GM12878 (cell line): Measurements from ENCODE around the gene PAK3. TPM values are rescaled to one million over a fixed set of nuclear protein-coding genes. Genes with fewer than 3 reads are reported as not detected.

ENCODE experiments used
- ATAC-seq: fragments of 200-7000 bp; cut with Tn5 transposase; 3 replicates; pipeline ENCODE4 v1.9.1; 2020; ENCODE audit warnings: mild to moderate bottlenecking, moderate library complexity
- BruUV-seq: library from RNA; stranded (reverse); fragments of 400-500 nt; replicated peaks from 2 replicates; lab custom pipeline; 2021; lab: Mats Ljungman, UMichigan
- CTCF ChIA-PET: fragments of 300-600 bp; sonication (Branson Sonifier 250); formaldehyde crosslinking; extraction: SDS; loops from one replicate; lab custom pipeline; 2021; ENCODE audit warnings: inconsistent platforms; lab: Yijun Ruan, JAX
- POLR2A ChIA-PET: fragments of 350-600 bp; formaldehyde crosslinking; extraction: SDS; loops from one replicate; lab custom pipeline; 2021; ENCODE audit warnings: inconsistent platforms; lab: Charles Lee
- RAD21 ChIA-PET: fragments of 300-600 bp; sonication (Branson Sonifier 250); formaldehyde crosslinking; loops from one replicate; lab custom pipeline; 2023; ENCODE audit warnings: antibody characterized with exemption; ENCODE audit not compliant: unreplicated experiment; lab: Charles Lee
- SMC1A ChIA-PET: fragments of 300-600 bp; sonication (Branson Sonifier 250); formaldehyde crosslinking; loops from one replicate; lab custom pipeline; 2023; ENCODE audit not compliant: unreplicated experiment, uncharacterized antibody; lab: Charles Lee
- DNase-seq: peaks from one replicate; pipeline ENCODE4 v3.0.0-alpha.2; 2011; ENCODE audit warnings: low read depth, low spot score
- FAIRE-seq: peaks from 3 replicates; lab custom pipeline; 2011; peaks lifted over from hg19 to GRCh38; lab: Jason Lieb, UNC
- H2AFZ ChIP-seq: 2 replicates; pipeline ENCODE4 v1.6.0; 2011; ENCODE audit warnings: low read depth, low read length, control low read depth; ENCODE audit not compliant: control insufficient read depth
- H3K27ac ChIP-seq: 2 replicates; pipeline ENCODE4 v1.5.1; 2011; ENCODE audit warnings: control low read depth; ENCODE audit not compliant: control insufficient read depth, insufficient read depth
- H3K27me3 ChIP-seq, 2 experiments: replicated peaks in 1 of 2; 2 replicates each; pipeline versions ENCODE4 v1.6.0 to v1.6.1; 2011; ENCODE audit warnings: low read length in 1 of 2; ENCODE audit not compliant: control insufficient read depth in 2 of 2, insufficient read depth in 2 of 2
- H3K36me3 ChIP-seq, 2 experiments: 2 replicates each; pipeline ENCODE4 v1.5.1; 2011; ENCODE audit warnings: low read length in 1 of 2; ENCODE audit not compliant: control insufficient read depth in 2 of 2, insufficient read depth in 2 of 2
- H3K4me1 ChIP-seq: 2 replicates; pipeline ENCODE4 v1.6.1; 2011; ENCODE audit warnings: mild to moderate bottlenecking, low read length, moderate library complexity, mixed read lengths; ENCODE audit not compliant: control insufficient read depth, insufficient read depth
- H3K4me2 ChIP-seq: 2 replicates; pipeline ENCODE4 v1.6.0; 2011; ENCODE audit warnings: control low read depth; ENCODE audit not compliant: control insufficient read depth, insufficient read depth
- H3K4me3 ChIP-seq: fragments of 200-600 bp; sonication (generic); 2 replicates; pipeline ENCODE4 v1.5.1; 2016
- H3K79me2 ChIP-seq: 2 replicates; pipeline ENCODE4 v1.6.0; 2011; ENCODE audit warnings: low read length; ENCODE audit not compliant: control insufficient read depth, insufficient read depth
- H3K9ac ChIP-seq: 2 replicates; pipeline ENCODE4 v1.8.0; 2011; ENCODE audit warnings: low read length, control low read depth, mixed read lengths; ENCODE audit not compliant: control insufficient read depth, insufficient read depth
- H3K9me3 ChIP-seq: replicated peaks from 3 replicates; pipeline ENCODE4 v1.5.1; 2011; ENCODE audit warnings: mild to moderate bottlenecking, low read length; ENCODE audit not compliant: control insufficient read depth, insufficient read depth
- H4K20me1 ChIP-seq: 2 replicates; pipeline ENCODE4 v1.6.0; 2011; ENCODE audit not compliant: control insufficient read depth, insufficient read depth
- BRCA1 ChIP-seq: IDR thresholded peaks from 2 replicates; pipeline ENCODE4 v1.6.1; 2011; ENCODE audit warnings: low read depth, low read length, improper control_type of control experiment
- CHD2 ChIP-seq: IDR thresholded peaks from 2 replicates; pipeline ENCODE4 v1.6.1; 2011; ENCODE audit warnings: low read depth, low read length, improper control_type of control experiment, borderline replicate concordance
- CREB1 ChIP-seq: IDR thresholded peaks from 2 replicates; pipeline ENCODE4 v1.6.1; 2012; ENCODE audit warnings: low read depth, mild to moderate bottlenecking, inconsistent platforms
- NFIC ChIP-seq: IDR thresholded peaks from 2 replicates; pipeline ENCODE4 v1.6.1; 2012; ENCODE audit warnings: low read depth, mild to moderate bottlenecking, inconsistent platforms, low read length, moderate library complexity
- RUNX3 ChIP-seq: IDR thresholded peaks from 2 replicates; pipeline ENCODE4 v1.6.1; 2012; ENCODE audit warnings: low read length, inconsistent platforms
- SIN3A ChIP-seq: IDR thresholded peaks from 2 replicates; pipeline ENCODE4 v1.6.1; 2012; ENCODE audit warnings: low read depth, low read length, improper control_type of control experiment
- SPI1 ChIP-seq: IDR thresholded peaks from 2 replicates; pipeline ENCODE4 v1.6.1; 2011; ENCODE audit warnings: low read depth, mild to moderate bottlenecking, low read length, moderate library complexity, borderline replicate concordance; ENCODE audit not compliant: insufficient read depth
- in situ Hi-C: fragments of 300-500 bp; cut with MboI; formaldehyde crosslinking; loops from 9 replicates; pipeline ENCODE4 v1.14.3; 2018; ENCODE audit warnings: mixed read lengths
- intact Hi-C: fragments of 100-400 bp; cut with micrococcal nuclease; formaldehyde crosslinking; loops from one replicate; pipeline ENCODE4 v1.14.2; 2022; ENCODE audit not compliant: unreplicated experiment
- polyA plus RNA-seq, 11 experiments: library from polyadenylated mRNA; depleted of rRNA in 4 of 11; unstranded in 6 of 11; stranded (reverse) in 5 of 11; fragments of >200 nt; fragmentation: Nextera tagmentation in 4 of 11; fragmentation: Illumina TruSeq in 1 of 11; extraction: Ambion mirVana in 4 of 11; extraction: Trizol in 1 of 11; gene quantifications; 1 replicate in 1 of 11; 2 replicates in 10 of 11; pipeline versions ENCODE4 v1.2.1 to v1.2.3, GENCODE V29; 2011 to 2016; ENCODE audit warnings: inconsistent platforms in 2 of 11, missing spikeins in 2 of 11, low read depth in 1 of 11
- total RNA-seq, 4 experiments: library from RNA; depleted of rRNA in 3 of 4; stranded (reverse); fragments of >200 nt in 3 of 4; fragmentation: Illumina TruSeq in 1 of 4; extraction: Trizol in 1 of 4; gene quantifications; 2 replicates each; pipeline versions ENCODE4 v1.2.1 to v1.2.3, GENCODE V29; 2013 to 2021
- TF ChIP-seq, protein P1 (sequence below): fragments of 450-650 bp; IDR thresholded peaks from 2 replicates; pipeline ENCODE4 v1.6.1; 2017; ENCODE audit warnings: antibody characterized with exemption, mild to moderate bottlenecking, moderate library complexity
- TF ChIP-seq, protein P2 (sequence below): IDR thresholded peaks from 2 replicates; pipeline ENCODE4 v1.6.1; 2011; ENCODE audit warnings: low read depth, low read length, improper control_type of control experiment, borderline replicate concordance

PAK3 gene
- total and polyA plus RNA-seq, 10 of the 15 experiments (the other 5 are each of a cell fraction or from before 2014, with no cell fraction given): 0.02 to 0.10 (median 0.04) TPM; not detected in 6

- TF ChIP-seq, protein P1, sequence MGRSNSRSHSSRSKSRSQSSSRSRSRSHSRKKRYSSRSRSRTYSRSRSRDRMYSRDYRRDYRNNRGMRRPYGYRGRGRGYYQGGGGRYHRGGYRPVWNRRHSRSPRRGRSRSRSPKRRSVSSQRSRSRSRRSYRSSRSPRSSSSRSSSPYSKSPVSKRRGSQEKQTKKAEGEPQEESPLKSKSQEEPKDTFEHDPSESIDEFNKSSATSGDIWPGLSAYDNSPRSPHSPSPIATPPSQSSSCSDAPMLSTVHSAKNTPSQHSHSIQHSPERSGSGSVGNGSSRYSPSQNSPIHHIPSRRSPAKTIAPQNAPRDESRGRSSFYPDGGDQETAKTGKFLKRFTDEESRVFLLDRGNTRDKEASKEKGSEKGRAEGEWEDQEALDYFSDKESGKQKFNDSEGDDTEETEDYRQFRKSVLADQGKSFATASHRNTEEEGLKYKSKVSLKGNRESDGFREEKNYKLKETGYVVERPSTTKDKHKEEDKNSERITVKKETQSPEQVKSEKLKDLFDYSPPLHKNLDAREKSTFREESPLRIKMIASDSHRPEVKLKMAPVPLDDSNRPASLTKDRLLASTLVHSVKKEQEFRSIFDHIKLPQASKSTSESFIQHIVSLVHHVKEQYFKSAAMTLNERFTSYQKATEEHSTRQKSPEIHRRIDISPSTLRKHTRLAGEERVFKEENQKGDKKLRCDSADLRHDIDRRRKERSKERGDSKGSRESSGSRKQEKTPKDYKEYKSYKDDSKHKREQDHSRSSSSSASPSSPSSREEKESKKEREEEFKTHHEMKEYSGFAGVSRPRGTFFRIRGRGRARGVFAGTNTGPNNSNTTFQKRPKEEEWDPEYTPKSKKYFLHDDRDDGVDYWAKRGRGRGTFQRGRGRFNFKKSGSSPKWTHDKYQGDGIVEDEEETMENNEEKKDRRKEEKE: no peak
- no peak for TF ChIP-seq BRCA1
- no peak for TF ChIP-seq CREB1
- TF ChIP-seq CHD2: no peak
- no peak for TF ChIP-seq SIN3A
These were observed 37.4 kb downstream of the PAK3 start (continued) for GRCh38 chrX:111133389-111133788.

- H3K4me1 ChIP-seq: no peaks in the 10 kb centered on the region
- no peak overlapping the region for H2AFZ ChIP-seq
- H3K9me3 ChIP-seq: no peaks in the 10 kb centered on the region
- FAIRE-seq (no peak), ATAC-seq (no peak), DNase-seq (no peak)
- ChIA-PET RAD21 (no interaction called here), CTCF (no interaction called here), SMC1A (no interaction called here), POLR2A (no interaction called here)
- in situ Hi-C loops (no loop called here), intact Hi-C loops (no loop called here)
- H3K36me3 ChIP-seq: no peaks in the 10 kb centered on the region
- no TSS peak for BruUV-seq
- H4K20me1 ChIP-seq: no peaks in the 10 kb centered on the region
- H3K4me2 ChIP-seq: no peak overlapping the region
- TF ChIP-seq, protein P2, sequence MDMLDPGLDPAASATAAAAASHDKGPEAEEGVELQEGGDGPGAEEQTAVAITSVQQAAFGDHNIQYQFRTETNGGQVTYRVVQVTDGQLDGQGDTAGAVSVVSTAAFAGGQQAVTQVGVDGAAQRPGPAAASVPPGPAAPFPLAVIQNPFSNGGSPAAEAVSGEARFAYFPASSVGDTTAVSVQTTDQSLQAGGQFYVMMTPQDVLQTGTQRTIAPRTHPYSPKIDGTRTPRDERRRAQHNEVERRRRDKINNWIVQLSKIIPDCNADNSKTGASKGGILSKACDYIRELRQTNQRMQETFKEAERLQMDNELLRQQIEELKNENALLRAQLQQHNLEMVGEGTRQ: no peak
- TF ChIP-seq NFIC (peak; percentile 37; the same call in 1 of the 2 replicates), RUNX3 (peak; percentile 64), SPI1 (peak; percentile 53; the same call in 1 of the 2 replicates)
- H3K27me3 ChIP-seq: no peaks in the 10 kb centered on the region
- no peak overlapping the region for H3K27ac ChIP-seq
- H3K9ac ChIP-seq: no peak overlapping the region
- no peak overlapping the region for H3K4me3 ChIP-seq
- H3K79me2 ChIP-seq: no peaks in the 10 kb centered on the region
These were observed 49.9 kb downstream of the PAK3 start for GRCh38 chrX:111145878-111146277.
